ENCODE data around the gene TMX4. TPM values are rescaled to one million over a fixed set of nuclear protein-coding genes. Genes with fewer than 3 reads are reported as not detected.

Gene TMX4
- total RNA-seq, 1 experiment from 2014 or later = 47.4 TPM

GRCh38 chr20:8007490-8007889 is 12.1 kb downstream of the TMX4 start:
- DNase-seq (ENCODE audit: unreplicated experiment) = no peak
- Mint-ChIP-seq H3K27ac (ENCODE audit: low read depth, unreplicated experiment) (peak overlapping the region; percentile 70), H3K4me3 (ENCODE audit: unreplicated experiment) (no peak overlapping the region), H3K27me3 (ENCODE audit: insufficient read depth, unreplicated experiment) (no peaks in the 10 kb centered on the region), H3K9me3 (ENCODE audit: unreplicated experiment) (no peaks in the 10 kb centered on the region), H3K4me1 (ENCODE audit: insufficient read depth, unreplicated experiment) (peaks cover 5% of the 10 kb centered on the region), H3K36me3 (ENCODE audit: insufficient read depth, unreplicated experiment) (peaks cover 18% of the 10 kb centered on the region)
- CTCF ChIA-PET = interaction anchor here (0.7 to 1.3 kb wide), 4 partner anchors 18 to 1470 kb away, joined by 3 to 5 read pairs (median 3); no protein-coding TSS in a partner anchor
- POLR2A ChIA-PET = interaction anchor here (1.6 kb wide), 1 partner anchor 12 kb away, joined by 7 read pairs; the partner anchor contains the start of gene TMX4
- TF ChIP-seq CTCF (IDR thresholded peaks at IDR 0.05; ENCODE audit: unreplicated experiment) = no peak
- no TSS peak for BruUV-seq (replicated peaks)
- intact Hi-C loops (cut with micrococcal nuclease) = no loop called here

DNA sequence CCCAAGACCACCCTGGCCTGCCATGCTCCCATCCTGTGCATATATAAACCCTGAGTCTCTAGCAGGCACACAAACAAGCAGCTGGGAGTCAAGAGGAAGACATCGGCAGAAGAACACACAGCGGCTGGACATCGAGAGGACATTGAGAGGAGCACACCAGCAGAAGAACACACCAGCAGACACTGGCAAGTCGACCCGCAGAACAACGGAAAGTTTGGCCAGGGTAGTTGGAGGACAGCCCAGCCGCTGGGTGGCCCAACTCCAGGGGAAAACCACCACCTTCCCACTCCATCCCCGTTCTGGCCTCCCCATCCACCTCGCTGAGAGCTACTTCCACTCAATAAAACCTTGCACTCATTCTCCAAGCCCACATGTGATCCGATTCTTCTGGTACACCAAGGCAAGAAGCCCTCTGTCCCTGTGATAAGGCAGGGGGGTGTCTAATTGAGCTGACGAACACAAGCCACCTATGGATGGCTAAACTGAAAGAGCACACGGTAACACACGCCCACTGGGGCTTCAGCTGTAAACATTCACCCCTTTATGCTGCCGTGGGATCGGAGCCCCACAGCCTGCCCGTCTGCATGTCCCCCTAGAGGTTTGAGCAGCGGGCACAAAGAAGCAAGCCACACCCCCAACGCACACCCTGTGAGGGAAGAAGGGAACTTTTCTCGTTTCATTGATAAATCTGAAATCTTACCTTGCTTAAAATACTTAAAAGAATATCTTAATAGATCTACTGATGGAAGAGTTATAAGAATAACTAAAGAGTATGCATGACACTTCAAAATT is 13.8 kb downstream of the TMX4 start:
- no peak for DNase-seq (ENCODE audit: unreplicated experiment)
- intact Hi-C loops (cut with micrococcal nuclease) = no loop called here
- Mint-ChIP-seq H3K9me3 (ENCODE audit: unreplicated experiment) (no peaks in the 10 kb centered on the region), H3K36me3 (ENCODE audit: insufficient read depth, unreplicated experiment) (peaks cover 25% of the 10 kb centered on the region), H3K4me1 (ENCODE audit: insufficient read depth, unreplicated experiment) (no peaks in the 10 kb centered on the region), H3K4me3 (ENCODE audit: unreplicated experiment) (no peak overlapping the region), H3K27ac (ENCODE audit: low read depth, unreplicated experiment) (no peak overlapping the region), H3K27me3 (ENCODE audit: insufficient read depth, unreplicated experiment) (no peaks in the 10 kb centered on the region)
- POLR2A ChIA-PET = no interaction called here
- CTCF ChIA-PET = interaction anchor here (0.6 to 1.6 kb wide), 2 partner anchors 72 to 893 kb away, joined by 3 to 5 read pairs; no protein-coding TSS in a partner anchor
- no peak for TF ChIP-seq CTCF (IDR thresholded peaks at IDR 0.05; ENCODE audit: unreplicated experiment)
- BruUV-seq (replicated peaks) = no TSS peak

- no peak for TF ChIP-seq CTCF (IDR thresholded peaks at IDR 0.05; ENCODE audit: unreplicated experiment)
- DNase-seq (ENCODE audit: unreplicated experiment) = no peak
- intact Hi-C loops (cut with micrococcal nuclease) = no loop called here
- H3K4me1 Mint-ChIP-seq (ENCODE audit: insufficient read depth, unreplicated experiment) = no peaks in the 10 kb centered on the region
- no TSS peak for BruUV-seq (replicated peaks)
- no peaks in the 10 kb centered on the region for H3K27me3 Mint-ChIP-seq (ENCODE audit: insufficient read depth, unreplicated experiment)
- POLR2A ChIA-PET = interaction anchor here (0.6 kb wide), 1 partner anchor 1808 kb away, joined by 3 read pairs; no protein-coding TSS in a partner anchor
- no peak overlapping the region for H3K4me3 Mint-ChIP-seq (ENCODE audit: unreplicated experiment)
- CTCF ChIA-PET = interaction anchor here (0.5 to 1.6 kb wide), 5 partner anchors 67 to 1864 kb away, joined by 3 to 5 read pairs (median 3); no protein-coding TSS in a partner anchor
- H3K36me3 Mint-ChIP-seq (ENCODE audit: insufficient read depth, unreplicated experiment) = peaks cover 31% of the 10 kb centered on the region
- H3K27ac Mint-ChIP-seq (ENCODE audit: low read depth, unreplicated experiment) = no peak overlapping the region
- H3K9me3 Mint-ChIP-seq (ENCODE audit: unreplicated experiment) = no peaks in the 10 kb centered on the region
Measured at GRCh38 chr20:8005033-8005432, 14.5 kb downstream of the TMX4 start.

DNA sequence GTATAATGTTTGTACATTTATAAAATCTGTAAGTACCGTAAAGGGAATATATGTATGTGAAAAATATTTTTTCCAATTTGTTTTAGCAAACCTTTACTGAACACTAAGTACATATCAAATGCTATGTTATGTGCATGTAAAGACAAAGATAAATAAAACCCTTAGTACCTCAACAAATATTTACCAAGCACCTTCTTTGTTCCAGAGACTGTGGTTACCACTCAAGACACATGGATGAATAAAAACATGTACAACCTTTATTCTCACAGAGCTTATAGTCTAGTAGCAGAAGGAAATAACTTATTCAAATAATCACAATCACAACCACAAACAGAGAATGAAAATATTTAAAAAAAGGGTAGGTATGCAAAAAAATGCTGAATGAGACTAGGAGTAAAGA is 17.5 kb downstream of the TMX4 start:
- H3K4me3 Mint-ChIP-seq (ENCODE audit: unreplicated experiment) = no peak overlapping the region

More for the DNA sequence above, 17.5 kb downstream of the TMX4 start:
- Mint-ChIP-seq H3K9me3 (ENCODE audit: unreplicated experiment) (no peaks in the 10 kb centered on the region), H3K27me3 (ENCODE audit: insufficient read depth, unreplicated experiment) (no peaks in the 10 kb centered on the region), H3K27ac (ENCODE audit: low read depth, unreplicated experiment) (no peak overlapping the region), H3K36me3 (ENCODE audit: insufficient read depth, unreplicated experiment) (peaks cover 24% of the 10 kb centered on the region), H3K4me1 (ENCODE audit: insufficient read depth, unreplicated experiment) (no peaks in the 10 kb centered on the region)
- POLR2A ChIA-PET = interaction anchor here (1.4 kb wide), 1 partner anchor 17 kb away, joined by 3 read pairs; the partner anchor contains the start of gene TMX4
- no peak for TF ChIP-seq CTCF (IDR thresholded peaks at IDR 0.05; ENCODE audit: unreplicated experiment)
- DNase-seq (ENCODE audit: unreplicated experiment) = no peak
- intact Hi-C loops (cut with micrococcal nuclease) = no loop called here
- CTCF ChIA-PET = interaction anchor here (0.6 to 1.4 kb wide), 2 partner anchors 129 to 720 kb away, joined by 3 to 4 read pairs; no protein-coding TSS in a partner anchor
- no TSS peak for BruUV-seq (replicated peaks)

All from MCF 10A (cell line).